GM12875 (cell line): ENCODE data around the gene CD300C.

ENCODE experiments used
- H3K4me3 ChIP-seq: one replicate; pipeline ENCODE4 v1.5.1; 2011; ENCODE audit warnings: low read depth, low read length, control low read depth
- TF ChIP-seq, protein P1 (sequence below): IDR thresholded peaks from 2 replicates; pipeline ENCODE4 v1.5.1; 2011; ENCODE audit warnings: low read depth, mild to moderate bottlenecking, control low read depth, inconsistent platforms, low read length, moderate library complexity, borderline replicate concordance; ENCODE audit not compliant: insufficient read depth

Gene CD300C

GRCh38 chr17:74491626-74492025 is 54.3 kb downstream of the CD300C start:
- TF ChIP-seq, protein P1, sequence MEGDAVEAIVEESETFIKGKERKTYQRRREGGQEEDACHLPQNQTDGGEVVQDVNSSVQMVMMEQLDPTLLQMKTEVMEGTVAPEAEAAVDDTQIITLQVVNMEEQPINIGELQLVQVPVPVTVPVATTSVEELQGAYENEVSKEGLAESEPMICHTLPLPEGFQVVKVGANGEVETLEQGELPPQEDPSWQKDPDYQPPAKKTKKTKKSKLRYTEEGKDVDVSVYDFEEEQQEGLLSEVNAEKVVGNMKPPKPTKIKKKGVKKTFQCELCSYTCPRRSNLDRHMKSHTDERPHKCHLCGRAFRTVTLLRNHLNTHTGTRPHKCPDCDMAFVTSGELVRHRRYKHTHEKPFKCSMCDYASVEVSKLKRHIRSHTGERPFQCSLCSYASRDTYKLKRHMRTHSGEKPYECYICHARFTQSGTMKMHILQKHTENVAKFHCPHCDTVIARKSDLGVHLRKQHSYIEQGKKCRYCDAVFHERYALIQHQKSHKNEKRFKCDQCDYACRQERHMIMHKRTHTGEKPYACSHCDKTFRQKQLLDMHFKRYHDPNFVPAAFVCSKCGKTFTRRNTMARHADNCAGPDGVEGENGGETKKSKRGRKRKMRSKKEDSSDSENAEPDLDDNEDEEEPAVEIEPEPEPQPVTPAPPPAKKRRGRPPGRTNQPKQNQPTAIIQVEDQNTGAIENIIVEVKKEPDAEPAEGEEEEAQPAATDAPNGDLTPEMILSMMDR: no peak
- no peak overlapping the region for H3K4me3 ChIP-seq
